Measurements from ENCODE around the gene PADI3.

DNA sequence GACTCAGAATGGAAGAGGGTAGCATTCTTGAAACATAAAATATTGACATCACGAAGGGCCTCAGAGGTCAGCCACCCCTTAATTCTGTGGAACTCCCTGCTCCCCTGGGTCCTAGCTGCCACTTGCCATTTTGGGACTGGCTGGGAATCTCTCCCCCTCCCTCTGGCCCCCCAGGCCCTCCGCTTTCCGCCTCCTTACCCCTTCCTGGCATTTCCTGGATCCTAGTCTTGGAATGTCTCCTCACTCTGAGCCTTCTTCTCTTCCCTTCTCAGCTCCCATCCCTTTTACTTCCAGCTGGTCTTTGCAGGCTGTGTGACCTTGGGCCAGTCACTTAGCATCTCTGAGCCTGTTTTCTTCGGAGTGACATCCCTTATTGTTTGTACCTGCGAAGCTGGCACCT is 39.5 kb upstream of the PADI3 start:
- TF ChIP-seq, protein P1, sequence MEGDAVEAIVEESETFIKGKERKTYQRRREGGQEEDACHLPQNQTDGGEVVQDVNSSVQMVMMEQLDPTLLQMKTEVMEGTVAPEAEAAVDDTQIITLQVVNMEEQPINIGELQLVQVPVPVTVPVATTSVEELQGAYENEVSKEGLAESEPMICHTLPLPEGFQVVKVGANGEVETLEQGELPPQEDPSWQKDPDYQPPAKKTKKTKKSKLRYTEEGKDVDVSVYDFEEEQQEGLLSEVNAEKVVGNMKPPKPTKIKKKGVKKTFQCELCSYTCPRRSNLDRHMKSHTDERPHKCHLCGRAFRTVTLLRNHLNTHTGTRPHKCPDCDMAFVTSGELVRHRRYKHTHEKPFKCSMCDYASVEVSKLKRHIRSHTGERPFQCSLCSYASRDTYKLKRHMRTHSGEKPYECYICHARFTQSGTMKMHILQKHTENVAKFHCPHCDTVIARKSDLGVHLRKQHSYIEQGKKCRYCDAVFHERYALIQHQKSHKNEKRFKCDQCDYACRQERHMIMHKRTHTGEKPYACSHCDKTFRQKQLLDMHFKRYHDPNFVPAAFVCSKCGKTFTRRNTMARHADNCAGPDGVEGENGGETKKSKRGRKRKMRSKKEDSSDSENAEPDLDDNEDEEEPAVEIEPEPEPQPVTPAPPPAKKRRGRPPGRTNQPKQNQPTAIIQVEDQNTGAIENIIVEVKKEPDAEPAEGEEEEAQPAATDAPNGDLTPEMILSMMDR (IDR thresholded peaks at IDR 0.05; ENCODE audit: low read depth, low read length) = no peak
- no peak for TF ChIP-seq POLR2A (IDR thresholded peaks at IDR 0.05; ENCODE audit: extremely low read depth, insufficient read length)
- TF ChIP-seq, protein P2, sequence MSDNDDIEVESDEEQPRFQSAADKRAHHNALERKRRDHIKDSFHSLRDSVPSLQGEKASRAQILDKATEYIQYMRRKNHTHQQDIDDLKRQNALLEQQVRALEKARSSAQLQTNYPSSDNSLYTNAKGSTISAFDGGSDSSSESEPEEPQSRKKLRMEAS (IDR thresholded peaks at IDR 0.05; ENCODE audit: low read depth, low read length) = no peak
- no peak for TF ChIP-seq MYC (IDR thresholded peaks at IDR 0.05; ENCODE audit: low read depth, low read length)
